Right lobe of liver (tissue), 4 donors: ENCODE results near the gene SLC4A8.

Experiments used
- POLR2A ChIP-seq: fragments of 450-650 bp; IDR thresholded peaks from one replicate; pipeline ENCODE4 v1.6.1; 2017; ENCODE audit warnings: antibody characterized with exemption, mild to moderate bottlenecking
- TF ChIP-seq, protein P1 (sequence below), 4 donors: fragments of 200-600 bp in 3 of 4; fragments of 450-650 bp in 1 of 4; IDR thresholded peaks; one replicate each; pipeline versions ENCODE4 v1.5.1 to v1.8.0; 2016 to 2022; ENCODE audit warnings: antibody characterized with exemption in 4 of 4, mild to moderate bottlenecking in 2 of 4
- donor health status: DM: no; HTN: no; CAD: no.
- donor health status: DM: no; HTN: no; CAD: no.
- donor health status: DM: no; HTN: yes; CAD: no.

- TF ChIP-seq, protein P1, sequence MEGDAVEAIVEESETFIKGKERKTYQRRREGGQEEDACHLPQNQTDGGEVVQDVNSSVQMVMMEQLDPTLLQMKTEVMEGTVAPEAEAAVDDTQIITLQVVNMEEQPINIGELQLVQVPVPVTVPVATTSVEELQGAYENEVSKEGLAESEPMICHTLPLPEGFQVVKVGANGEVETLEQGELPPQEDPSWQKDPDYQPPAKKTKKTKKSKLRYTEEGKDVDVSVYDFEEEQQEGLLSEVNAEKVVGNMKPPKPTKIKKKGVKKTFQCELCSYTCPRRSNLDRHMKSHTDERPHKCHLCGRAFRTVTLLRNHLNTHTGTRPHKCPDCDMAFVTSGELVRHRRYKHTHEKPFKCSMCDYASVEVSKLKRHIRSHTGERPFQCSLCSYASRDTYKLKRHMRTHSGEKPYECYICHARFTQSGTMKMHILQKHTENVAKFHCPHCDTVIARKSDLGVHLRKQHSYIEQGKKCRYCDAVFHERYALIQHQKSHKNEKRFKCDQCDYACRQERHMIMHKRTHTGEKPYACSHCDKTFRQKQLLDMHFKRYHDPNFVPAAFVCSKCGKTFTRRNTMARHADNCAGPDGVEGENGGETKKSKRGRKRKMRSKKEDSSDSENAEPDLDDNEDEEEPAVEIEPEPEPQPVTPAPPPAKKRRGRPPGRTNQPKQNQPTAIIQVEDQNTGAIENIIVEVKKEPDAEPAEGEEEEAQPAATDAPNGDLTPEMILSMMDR (IDR thresholded peaks at IDR 0.05) = no peak
- no peak for TF ChIP-seq POLR2A
These were observed 58.5 kb downstream of the SLC4A8 start for GRCh38 chr12:51482929-51483697.
